GM19438 (cell line): Measurements from ENCODE around the gene SLIT1.

Experiments
- ATAC-seq: cut with Tn5 transposase; IDR thresholded peaks from one replicate; pipeline ENCODE4 v1.9.1; 2021; ENCODE audit warnings: low read depth; ENCODE audit not compliant: unreplicated experiment

Gene SLIT1

GRCh38 chr10:97204826-97205679, 19.3 kb upstream of the SLIT1 start:
- ATAC-seq = no peak

GRCh38 chr10:97203220-97203619, 17.5 kb upstream of the SLIT1 start:
- ATAC-seq = no peak

- ATAC-seq = no peak
Observed at GRCh38 chr10:97200616-97201015, 14.9 kb upstream of the SLIT1 start.

- no peak for ATAC-seq
Observed at GRCh38 chr10:97199152-97199551, 13.4 kb upstream of the SLIT1 start.

GRCh38 chr10:97197030-97197500, 11.3 kb upstream of the SLIT1 start:
- ATAC-seq = no peak

GRCh38 chr10:97196223-97197029, 10.7 kb upstream of the SLIT1 start:
- peak; percentile 68 for ATAC-seq

- ATAC-seq = no peak
Observed at GRCh38 chr10:97195706-97196222, 10.0 kb upstream of the SLIT1 start.

GRCh38 chr10:97192952-97193435, 7.2 kb upstream of the SLIT1 start:
- no peak for ATAC-seq

GRCh38 chr10:97190450-97190849, 4.7 kb upstream of the SLIT1 start:
- ATAC-seq = no peak

GRCh38 chr10:97188261-97188711, 2.5 kb upstream of the SLIT1 start:
- peak; percentile 75 for ATAC-seq

- ATAC-seq = no peak
Observed at GRCh38 chr10:97186911-97187310, 1.2 kb upstream of the SLIT1 start.

- ATAC-seq = no peak
Observed at GRCh38 chr10:97184971-97185325, 811 bp downstream of the SLIT1 start.

- no peak for ATAC-seq
Observed at GRCh38 chr10:97183314-97183713, 2.4 kb downstream of the SLIT1 start.

GRCh38 chr10:97182288-97182990, 3.3 kb downstream of the SLIT1 start:
- no peak for ATAC-seq

- ATAC-seq = no peak
Observed at GRCh38 chr10:97180986-97181385, 4.8 kb downstream of the SLIT1 start.

- no peak for ATAC-seq
Observed at GRCh38 chr10:97180363-97180755, 5.4 kb downstream of the SLIT1 start.

- ATAC-seq = no peak
Observed at GRCh38 chr10:97179731-97180362, 5.9 kb downstream of the SLIT1 start.

GRCh38 chr10:97179311-97179710, 6.4 kb downstream of the SLIT1 start:
- ATAC-seq = no peak

- ATAC-seq = no peak
Observed at GRCh38 chr10:97178074-97178473, 7.7 kb downstream of the SLIT1 start.

- ATAC-seq = no peak
Observed at GRCh38 chr10:97176226-97176625, 9.5 kb downstream of the SLIT1 start.
